ENCODE data around the gene LRRC36. TPM values are rescaled to one million over a fixed set of nuclear protein-coding genes. Genes with fewer than 3 reads are reported as not detected.
"Not testable (repeated sequence)": the region's sequence is repeated elsewhere in the genome, so short reads cannot be mapped to it uniquely, and the experiment has no call there.

LRRC36 gene
- polyA plus RNA-seq, 3 donors, result 0.65 to 3.2 (median 1.8) TPM

DNA sequence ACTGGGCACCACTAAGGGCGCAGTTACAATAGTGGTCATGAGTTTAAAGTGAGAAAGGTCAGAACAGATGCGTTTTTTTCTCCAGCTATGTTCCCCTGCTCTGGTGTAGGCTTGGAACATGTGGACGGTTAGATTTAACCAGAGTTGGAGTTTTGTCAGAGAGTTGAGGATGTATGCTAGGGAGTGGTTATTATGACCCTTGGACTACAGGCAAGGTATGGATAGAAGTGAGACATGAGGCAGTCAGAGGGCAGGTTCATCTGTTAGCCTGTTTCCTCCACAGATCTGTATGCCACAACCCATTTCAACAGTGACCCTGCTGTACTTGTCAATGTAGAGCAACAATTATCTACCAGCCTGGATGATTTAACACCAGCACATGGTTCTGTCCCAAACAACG, 44.0 kb downstream of the LRRC36 start:
- no peak overlapping the region for H3K27ac Mint-ChIP-seq

DNA sequence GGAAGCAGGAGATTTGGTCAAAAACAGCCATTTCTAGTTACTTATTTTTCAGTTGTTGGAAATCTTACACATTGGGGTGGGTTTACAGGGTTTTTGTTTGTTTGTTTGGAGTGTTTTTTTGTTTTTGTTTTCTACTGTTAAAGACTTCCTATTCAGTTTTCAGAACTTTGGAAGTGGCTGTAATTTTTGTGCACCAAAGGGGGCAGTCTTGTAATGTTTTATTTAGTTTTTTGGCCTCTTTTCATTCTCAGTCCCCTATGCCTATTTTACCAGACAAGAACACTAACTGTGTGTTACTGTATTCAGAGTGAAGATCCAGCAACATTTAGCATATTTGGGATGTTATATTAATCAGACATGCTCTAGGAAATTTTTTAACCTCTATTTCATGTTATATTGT, 46.0 kb downstream of the LRRC36 start:
- DNase-seq, result peak in 2 of 3 donors; percentile 42 to 54
- Mint-ChIP-seq H3K4me1 (peaks cover 15% of the 10 kb centered on the region), H3K36me3 (no peaks in the 10 kb centered on the region), H3K27me3 (ENCODE audit: low read depth in 3 of 3) (peaks cover 0 to under 1% (median 0%) of the 10 kb centered on the region in 3 donors), H3K9me3 (no peaks in the 10 kb centered on the region), H3K4me3 (no peak overlapping the region), H3K27ac (no peak overlapping the region)
- Histone ChIP-seq H3K4me3 (replicated peaks in 1 of 3; ENCODE audit: low read depth in 2 of 3, low read length in 3 of 3) (no peak overlapping the region), H3K36me3 (replicated peaks in 1 of 2; ENCODE audit: control insufficient read depth in 1 of 2, insufficient read depth in 2 of 2, low read length in 2 of 2) (no peaks in the 10 kb centered on the region), H3K9ac (ENCODE audit: insufficient read depth, low read length, poor library complexity, severe bottlenecking) (no peak overlapping the region), H3K27me3 (ENCODE audit: control insufficient read depth in 2 of 2, insufficient read depth in 2 of 2, low read length in 2 of 2) (no peaks in the 10 kb centered on the region), H3K9me3 (replicated peaks in 1 of 2; ENCODE audit: control insufficient read depth in 1 of 2, insufficient read depth in 1 of 2, low read length in 2 of 2) (no peaks in the 10 kb centered on the region), H3K4me2 (replicated peaks; ENCODE audit: extremely low read depth, low read length, poor library complexity, severe bottlenecking) (no peak overlapping the region), H3K79me2 (ENCODE audit: insufficient read depth, low read length) (no peaks in the 10 kb centered on the region), H3K27ac (ENCODE audit: low read depth in 1 of 2, low read length in 2 of 2) (no peak overlapping the region), H4K20me1 (ENCODE audit: insufficient read depth, low read length) (no peaks in the 10 kb centered on the region), H3K4me1 (ENCODE audit: control insufficient read depth in 1 of 2, insufficient read depth in 2 of 2, low read length in 2 of 2) (peaks cover 10 to 11% of the 10 kb centered on the region in 2 donors), H2AFZ (ENCODE audit: insufficient read depth, low read depth, low read length, poor library complexity, severe bottlenecking) (no peak overlapping the region)
- intact Hi-C loops (cut with micrococcal nuclease), result loop anchor here in 1 of 2 donors (2.0 kb wide), 1 partner anchor 26 kb away; no protein-coding TSS in a partner anchor
- TF ChIP-seq, protein P1, sequence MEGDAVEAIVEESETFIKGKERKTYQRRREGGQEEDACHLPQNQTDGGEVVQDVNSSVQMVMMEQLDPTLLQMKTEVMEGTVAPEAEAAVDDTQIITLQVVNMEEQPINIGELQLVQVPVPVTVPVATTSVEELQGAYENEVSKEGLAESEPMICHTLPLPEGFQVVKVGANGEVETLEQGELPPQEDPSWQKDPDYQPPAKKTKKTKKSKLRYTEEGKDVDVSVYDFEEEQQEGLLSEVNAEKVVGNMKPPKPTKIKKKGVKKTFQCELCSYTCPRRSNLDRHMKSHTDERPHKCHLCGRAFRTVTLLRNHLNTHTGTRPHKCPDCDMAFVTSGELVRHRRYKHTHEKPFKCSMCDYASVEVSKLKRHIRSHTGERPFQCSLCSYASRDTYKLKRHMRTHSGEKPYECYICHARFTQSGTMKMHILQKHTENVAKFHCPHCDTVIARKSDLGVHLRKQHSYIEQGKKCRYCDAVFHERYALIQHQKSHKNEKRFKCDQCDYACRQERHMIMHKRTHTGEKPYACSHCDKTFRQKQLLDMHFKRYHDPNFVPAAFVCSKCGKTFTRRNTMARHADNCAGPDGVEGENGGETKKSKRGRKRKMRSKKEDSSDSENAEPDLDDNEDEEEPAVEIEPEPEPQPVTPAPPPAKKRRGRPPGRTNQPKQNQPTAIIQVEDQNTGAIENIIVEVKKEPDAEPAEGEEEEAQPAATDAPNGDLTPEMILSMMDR (IDR thresholded peaks at IDR 0.05), result peak; percentile 57

More for the DNA sequence above, 44.0 kb downstream of the LRRC36 start:
- intact Hi-C loops (cut with micrococcal nuclease), result no loop called here
- Mint-ChIP-seq H3K4me3 (no peak overlapping the region), H3K4me1 (peaks cover 22% of the 10 kb centered on the region), H3K36me3 (no peaks in the 10 kb centered on the region), H3K9me3 (no peaks in the 10 kb centered on the region), H3K27me3 (ENCODE audit: low read depth in 3 of 3) (no peaks in the 10 kb centered on the region)
- WGBS (ENCODE audit: insufficient coverage), result 94% methylated on average over 3 of the region's 4 CpGs
- Histone ChIP-seq H3K36me3 (replicated peaks in 1 of 2; ENCODE audit: control insufficient read depth in 1 of 2, insufficient read depth in 2 of 2, low read length in 2 of 2) (no peaks in the 10 kb centered on the region), H3K9ac (ENCODE audit: insufficient read depth, low read length, poor library complexity, severe bottlenecking) (no peak overlapping the region), H3K4me2 (replicated peaks; ENCODE audit: extremely low read depth, low read length, poor library complexity, severe bottlenecking) (no peak overlapping the region), H3K79me2 (ENCODE audit: insufficient read depth, low read length) (no peaks in the 10 kb centered on the region), H3K27ac (ENCODE audit: low read depth in 1 of 2, low read length in 2 of 2) (no peak overlapping the region), H3K9me3 (replicated peaks in 1 of 2; ENCODE audit: control insufficient read depth in 1 of 2, insufficient read depth in 1 of 2, low read length in 2 of 2) (no peaks in the 10 kb centered on the region), H3K4me1 (ENCODE audit: control insufficient read depth in 1 of 2, insufficient read depth in 2 of 2, low read length in 2 of 2) (peaks cover 23 to 25% of the 10 kb centered on the region in 2 donors), H3K4me3 (replicated peaks in 1 of 3; ENCODE audit: low read depth in 2 of 3, low read length in 3 of 3) (no peak overlapping the region), H4K20me1 (ENCODE audit: insufficient read depth, low read length) (no peaks in the 10 kb centered on the region), H2AFZ (ENCODE audit: insufficient read depth, low read depth, low read length, poor library complexity, severe bottlenecking) (no peak overlapping the region), H3K27me3 (ENCODE audit: control insufficient read depth in 2 of 2, insufficient read depth in 2 of 2, low read length in 2 of 2) (no peaks in the 10 kb centered on the region)
- TF ChIP-seq, protein P1 (IDR thresholded peaks at IDR 0.05), result no peak
- DNase-seq, result no peak

DNA sequence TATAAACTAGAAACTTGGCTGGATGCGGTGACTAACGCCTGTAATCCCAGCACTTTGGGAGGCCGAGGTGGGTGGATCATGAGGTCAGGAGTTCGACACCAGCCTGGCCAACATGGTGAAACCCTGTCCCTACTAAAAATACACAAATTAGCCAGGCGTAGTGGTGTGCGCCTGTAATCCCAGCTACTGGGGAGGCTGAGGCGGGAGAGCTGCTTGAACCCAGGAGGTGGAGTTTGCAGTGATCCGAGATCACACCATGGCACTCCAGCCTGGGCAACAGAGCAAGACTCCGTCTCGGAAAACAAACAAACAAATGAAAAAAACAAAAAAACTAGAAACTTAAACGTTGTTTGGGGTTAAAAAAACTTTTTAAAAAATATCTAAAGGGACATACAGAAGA, 49.4 kb downstream of the LRRC36 start:
- H3K9ac ChIP-seq (ENCODE audit: insufficient read depth, low read length, poor library complexity, severe bottlenecking); H3K4me2 ChIP-seq (replicated peaks; ENCODE audit: extremely low read depth, low read length, poor library complexity, severe bottlenecking); H3K9me3 Mint-ChIP-seq; H3K9me3 ChIP-seq (replicated peaks in 1 of 2; ENCODE audit: control insufficient read depth in 1 of 2, insufficient read depth in 1 of 2, low read length in 2 of 2); H2AFZ ChIP-seq (ENCODE audit: insufficient read depth, low read depth, low read length, poor library complexity, severe bottlenecking); H3K27me3 ChIP-seq (ENCODE audit: control insufficient read depth in 2 of 2, insufficient read depth in 2 of 2, low read length in 2 of 2); H3K27ac Mint-ChIP-seq; H3K27me3 Mint-ChIP-seq (ENCODE audit: low read depth in 3 of 3); H3K36me3 ChIP-seq (replicated peaks in 1 of 2; ENCODE audit: control insufficient read depth in 1 of 2, insufficient read depth in 2 of 2, low read length in 2 of 2); H3K36me3 Mint-ChIP-seq; DNase-seq; H4K20me1 ChIP-seq (ENCODE audit: insufficient read depth, low read length); H3K27ac ChIP-seq (ENCODE audit: low read depth in 1 of 2, low read length in 2 of 2); H3K4me3 Mint-ChIP-seq; H3K79me2 ChIP-seq (ENCODE audit: insufficient read depth, low read length); intact Hi-C loops (cut with micrococcal nuclease); H3K4me3 ChIP-seq (replicated peaks in 1 of 3; ENCODE audit: low read depth in 2 of 3, low read length in 3 of 3): not testable (repeated sequence)
- H3K4me1 Mint-ChIP-seq, result peaks cover 15% of the 10 kb centered on the region
- WGBS (ENCODE audit: insufficient coverage), result 100% methylated on average over 1 of the region's 11 CpGs
- peaks cover 10 to 11% of the 10 kb centered on the region in 2 donors for H3K4me1 ChIP-seq (ENCODE audit: control insufficient read depth in 1 of 2, insufficient read depth in 2 of 2, low read length in 2 of 2)
